AG08396 (cell line): Measurements from ENCODE around the gene SUN1.

Source experiments
- DNase-seq: peaks from one replicate; pipeline ENCODE4 v3.0.0; 2012; ENCODE audit warnings: low spot score, mixed read lengths

Gene SUN1

DNA sequence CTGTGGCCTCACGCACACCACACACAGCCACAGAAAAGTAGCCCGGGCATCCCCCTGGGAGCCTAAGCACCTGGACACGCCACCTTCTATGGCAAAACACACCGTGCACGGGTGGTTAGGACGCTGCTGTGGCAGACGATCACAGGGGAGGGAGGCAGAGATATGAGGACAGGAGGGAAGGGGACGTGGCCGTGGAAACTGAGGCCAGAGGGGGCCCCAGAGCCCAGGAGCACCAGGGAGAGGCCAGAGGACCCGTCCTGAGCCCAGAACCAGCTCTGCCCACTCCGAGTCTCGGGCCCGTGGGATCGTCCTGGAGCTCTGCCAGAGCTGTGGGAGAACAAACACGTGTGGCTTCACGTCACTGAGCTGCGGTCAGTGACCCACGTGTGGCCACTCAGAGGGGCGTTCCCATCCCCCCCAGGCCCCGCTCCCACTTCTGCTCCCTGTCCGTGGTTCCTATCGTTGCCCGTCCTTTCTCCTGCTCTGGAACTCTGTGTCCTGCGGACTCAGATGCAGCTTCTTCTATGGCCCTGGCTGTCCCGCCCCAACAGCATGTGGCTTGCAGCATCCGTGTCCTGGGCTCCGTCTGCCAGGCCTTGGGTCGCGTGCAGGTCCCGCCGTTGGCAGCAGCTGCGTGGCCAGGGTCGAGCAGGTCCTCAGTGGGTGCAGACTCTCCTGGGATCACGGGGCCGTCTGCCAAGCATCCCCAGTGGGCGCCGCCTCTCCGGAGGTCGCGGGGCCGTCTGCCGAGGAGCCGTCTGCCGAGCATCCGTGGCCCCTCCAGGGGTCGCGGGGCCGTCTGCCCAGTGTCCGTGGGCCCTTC, 75.1 kb downstream of the SUN1 start:
- no peak for DNase-seq

DNA sequence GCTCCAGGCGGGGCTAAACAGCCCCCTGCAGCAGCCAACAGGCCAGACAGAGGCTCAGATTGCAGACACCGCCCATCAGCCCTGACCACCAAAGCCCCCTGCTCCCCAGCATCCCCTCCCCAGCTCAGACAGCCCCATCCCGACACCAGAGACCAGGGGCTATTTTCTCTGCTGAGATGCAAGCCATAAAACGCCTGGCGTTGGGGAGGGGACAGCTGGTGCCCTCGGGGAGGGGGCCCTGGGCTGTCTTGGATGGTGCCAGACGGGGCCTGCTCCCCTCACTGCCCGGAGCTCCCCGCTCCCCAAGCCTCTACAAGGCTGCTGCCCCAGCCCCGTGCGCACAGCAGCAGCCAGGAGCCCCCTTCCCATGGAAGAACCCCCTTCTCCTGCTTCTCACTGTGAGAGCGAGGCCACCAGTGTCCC, 75.9 kb downstream of the SUN1 start:
- no peak for DNase-seq

DNA sequence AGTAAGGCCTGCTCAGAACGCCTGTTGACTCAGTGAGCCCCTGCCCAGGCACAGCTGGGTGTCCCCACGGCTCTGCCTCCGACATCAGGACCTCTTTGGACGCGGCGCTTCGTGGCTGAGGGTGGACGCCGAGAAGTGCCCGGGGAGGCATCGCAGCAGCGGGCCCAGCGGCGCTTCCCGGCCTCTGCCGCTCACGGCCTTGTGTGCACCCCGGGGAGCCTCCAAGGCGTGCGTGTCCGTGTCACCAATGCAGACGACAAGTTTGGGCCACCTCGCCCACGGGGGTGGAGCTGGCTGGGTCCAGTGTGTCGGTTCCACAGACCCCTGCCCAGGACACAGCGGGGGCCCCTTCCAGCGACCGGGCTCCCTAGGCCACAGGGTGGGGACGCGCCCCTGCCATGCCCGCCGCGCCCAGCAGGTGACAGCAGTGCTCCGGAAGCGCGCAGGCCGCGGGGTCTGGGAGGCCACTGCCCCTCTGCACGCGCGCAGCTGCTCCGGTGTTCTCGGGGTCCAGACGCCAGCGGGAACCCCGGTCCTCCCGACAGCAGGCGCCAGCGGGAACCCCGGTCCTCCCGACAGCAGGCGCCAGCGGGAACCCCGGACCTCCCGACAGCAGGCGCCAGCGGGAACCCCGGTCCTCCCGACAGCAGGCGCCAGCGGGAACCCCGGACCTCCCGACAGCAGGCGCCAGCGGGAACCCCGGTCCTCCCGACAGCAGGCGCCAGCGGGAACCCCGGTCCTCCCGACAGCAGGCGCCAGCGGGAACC, 76.5 kb downstream of the SUN1 start:
- DNase-seq, result peak; percentile 89

DNA sequence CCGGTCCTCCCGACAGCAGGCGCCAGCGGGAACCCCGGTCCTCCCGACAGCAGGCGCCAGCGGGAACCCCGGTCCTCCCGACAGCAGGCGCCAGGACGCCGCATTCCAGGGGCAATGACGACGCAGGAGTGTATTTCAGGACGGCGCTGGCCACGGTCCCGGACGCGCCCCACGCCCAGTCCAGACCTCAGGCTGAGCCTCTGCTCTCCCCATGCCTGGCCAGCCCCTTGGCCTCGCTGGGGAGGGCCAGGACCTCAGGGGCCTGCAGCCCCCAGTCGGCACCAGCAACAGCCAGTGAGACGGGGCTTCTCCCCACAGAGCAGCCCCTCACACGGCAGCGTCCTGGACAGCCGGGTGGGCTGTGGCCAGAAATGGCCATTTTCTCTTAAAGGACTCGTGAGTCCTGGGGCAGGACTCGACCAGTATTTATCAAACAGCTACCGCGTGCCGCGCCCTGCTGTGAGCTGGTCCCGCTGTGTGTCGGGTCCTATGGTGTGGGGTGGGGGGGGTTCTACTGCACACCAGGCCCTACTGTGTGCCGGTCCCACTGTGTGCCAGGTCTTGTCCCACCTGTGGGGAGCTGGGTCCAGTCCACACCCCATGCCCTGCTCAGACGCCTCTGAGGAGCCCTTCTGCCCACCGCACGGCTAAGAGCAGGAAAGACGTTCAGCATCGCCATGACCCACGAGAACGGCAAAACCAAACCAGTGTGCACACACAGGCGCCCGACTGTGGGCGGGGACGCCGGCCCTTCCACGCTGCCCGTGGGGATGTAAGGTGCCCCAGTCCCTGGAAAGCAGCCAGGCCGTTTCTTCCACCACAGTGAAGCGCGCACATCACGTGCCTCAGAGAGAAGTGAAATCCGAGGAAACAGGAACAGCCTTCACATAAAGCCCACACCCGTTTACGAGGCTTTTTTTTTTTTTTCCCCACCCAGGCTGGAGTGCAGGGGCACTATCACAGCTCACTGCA, 77.4 kb downstream of the SUN1 start:
- DNase-seq, result peak; percentile 90

DNA sequence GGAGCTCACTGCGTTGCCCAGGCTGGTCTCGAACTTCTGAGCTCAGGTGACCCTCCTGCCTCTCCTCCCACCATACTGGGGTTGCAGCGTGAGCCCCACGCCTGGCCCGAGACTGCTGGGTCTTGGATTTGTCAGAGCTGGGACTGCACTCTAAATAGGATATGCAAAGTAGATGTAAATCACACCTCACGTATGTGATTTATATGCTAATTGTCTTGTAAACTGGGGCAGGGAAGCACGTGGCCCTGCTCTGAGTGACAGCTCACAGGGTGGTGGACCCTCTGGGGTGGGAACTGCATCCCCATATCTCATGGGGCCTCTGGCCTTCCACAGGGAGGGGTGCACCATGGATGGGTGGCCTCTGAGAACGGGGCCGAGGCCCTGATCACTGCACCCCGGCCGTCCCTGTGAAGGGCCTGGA, 78.2 kb downstream of the SUN1 start:
- no peak for DNase-seq

DNA sequence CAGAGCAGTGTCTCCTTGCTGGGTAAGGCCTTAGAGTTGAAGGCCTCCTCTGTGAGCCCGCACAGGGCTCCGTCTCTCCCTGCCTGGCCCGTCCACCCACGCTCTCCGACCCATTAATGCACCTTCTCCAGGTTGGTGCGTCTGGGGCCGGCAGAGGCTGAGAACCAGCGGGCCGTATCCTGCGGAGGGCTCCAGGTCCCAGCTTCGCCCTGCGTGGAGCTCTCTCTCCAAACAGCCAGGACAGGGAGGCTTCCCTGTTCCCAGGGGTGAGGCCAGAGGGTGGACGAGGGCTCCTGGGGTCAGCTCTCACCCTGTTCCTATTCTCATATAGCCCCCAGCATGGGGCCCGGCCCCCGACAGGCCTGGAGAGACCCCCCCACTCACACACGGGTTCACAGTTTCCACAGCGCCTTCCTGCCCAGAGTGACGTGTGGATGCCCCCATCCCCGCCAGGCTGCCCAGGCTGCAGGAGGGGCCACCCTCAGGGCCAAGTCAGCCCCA, 78.7 kb downstream of the SUN1 start:
- DNase-seq, result no peak

DNA sequence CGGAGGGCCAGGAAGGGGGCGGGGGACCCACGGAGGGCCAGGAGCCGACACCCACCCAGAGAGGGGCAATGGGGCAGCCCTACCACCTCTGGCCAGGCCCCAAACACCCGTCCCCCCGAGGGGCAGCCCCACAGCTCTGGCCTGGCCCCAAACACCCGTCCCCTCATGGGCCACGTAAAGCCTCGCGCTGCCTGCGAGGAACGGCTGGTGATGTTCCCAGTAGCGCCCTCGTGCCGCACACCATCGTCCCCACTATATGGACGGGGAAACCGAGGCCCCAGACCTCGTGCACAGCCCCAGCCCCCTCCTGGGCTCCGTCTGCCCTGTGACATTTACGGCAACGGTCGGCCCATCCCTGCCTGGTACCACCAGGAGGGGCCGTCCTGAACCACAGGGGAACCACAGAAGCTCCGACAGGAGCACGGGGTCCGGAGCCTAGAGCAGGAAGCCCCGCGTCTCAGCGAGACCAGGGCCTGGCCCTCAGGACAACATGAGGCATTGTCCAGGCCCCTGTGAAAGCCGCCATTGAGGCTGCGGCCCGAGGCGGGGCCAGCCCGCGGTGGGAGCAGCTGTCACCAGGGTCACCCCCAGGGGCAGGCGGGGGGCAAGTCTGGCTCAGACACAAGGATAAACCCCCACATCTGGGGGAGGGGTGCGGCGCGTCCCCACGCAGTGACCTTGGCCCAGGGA, 79.7 kb downstream of the SUN1 start:
- no peak for DNase-seq

DNA sequence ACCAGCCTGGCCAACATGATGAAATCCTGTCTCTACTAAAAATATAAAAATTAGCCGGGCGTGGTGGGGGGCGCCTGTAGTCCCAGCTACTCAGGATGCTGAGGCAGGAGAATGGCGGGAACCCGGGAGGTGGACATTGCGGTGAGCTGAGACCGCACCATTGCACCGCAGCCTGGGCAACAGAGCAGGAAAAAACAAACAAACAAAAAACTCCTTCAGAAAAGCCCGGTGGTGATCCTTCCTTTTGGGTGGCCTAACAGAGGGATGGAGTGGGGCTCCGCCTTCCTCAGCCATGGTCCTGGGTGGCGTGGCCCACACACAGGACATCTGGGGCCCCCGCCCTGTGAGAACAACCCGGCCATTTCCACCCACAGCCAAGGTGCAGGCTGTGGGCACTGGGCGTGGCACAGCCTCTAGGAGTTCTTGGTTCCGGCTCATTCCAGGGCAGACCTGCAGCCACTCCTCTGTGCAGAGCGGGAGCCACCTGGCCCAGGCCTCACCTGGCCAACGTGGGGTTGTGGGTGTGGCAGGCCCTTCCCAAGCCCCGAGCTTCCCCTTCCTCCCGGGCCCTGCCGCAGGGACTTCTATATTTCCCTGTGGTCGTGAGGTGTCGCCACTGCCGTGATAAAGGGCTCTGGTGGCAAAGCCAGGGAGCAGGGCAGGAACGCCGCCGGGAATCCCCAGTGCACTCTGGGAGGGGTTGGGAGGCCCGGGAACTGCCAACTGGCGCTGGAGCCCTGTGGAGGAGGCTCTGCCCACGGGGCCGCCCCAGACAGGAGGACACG, 81.7 kb downstream of the SUN1 start:
- DNase-seq, result no peak

DNA sequence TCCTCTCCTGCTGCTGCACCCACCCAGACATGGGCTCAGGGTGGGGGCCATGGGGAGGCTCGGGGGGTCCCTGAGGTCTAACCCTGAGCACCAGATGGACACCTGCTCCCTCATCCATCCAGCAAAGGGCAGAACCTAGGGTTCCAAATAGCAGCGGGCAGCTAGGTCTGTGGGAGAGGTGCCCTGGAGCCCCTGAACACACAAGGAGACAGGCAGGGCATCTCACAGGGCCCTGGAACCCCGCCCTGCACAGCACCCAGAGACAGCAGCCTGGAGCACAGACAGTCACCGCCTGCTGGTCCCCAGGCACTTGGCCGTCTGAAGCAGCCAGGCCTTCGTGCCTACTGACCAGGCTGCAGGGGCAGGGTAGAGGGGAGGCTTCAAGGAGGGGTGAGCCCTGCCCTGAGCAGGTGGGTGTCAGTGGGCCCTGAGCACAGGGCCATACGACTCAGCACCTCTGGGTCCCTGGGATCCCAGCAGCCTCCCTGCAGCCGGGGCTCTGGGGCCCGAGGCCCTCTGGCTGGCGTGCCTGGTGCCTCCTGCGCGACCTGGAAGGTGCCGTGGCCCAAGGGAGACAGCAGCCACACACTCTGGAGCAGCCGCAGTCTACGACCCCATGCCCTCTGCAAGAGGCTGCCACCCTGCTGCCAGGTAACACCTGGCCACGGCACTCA, 82.4 kb downstream of the SUN1 start:
- no peak for DNase-seq

DNA sequence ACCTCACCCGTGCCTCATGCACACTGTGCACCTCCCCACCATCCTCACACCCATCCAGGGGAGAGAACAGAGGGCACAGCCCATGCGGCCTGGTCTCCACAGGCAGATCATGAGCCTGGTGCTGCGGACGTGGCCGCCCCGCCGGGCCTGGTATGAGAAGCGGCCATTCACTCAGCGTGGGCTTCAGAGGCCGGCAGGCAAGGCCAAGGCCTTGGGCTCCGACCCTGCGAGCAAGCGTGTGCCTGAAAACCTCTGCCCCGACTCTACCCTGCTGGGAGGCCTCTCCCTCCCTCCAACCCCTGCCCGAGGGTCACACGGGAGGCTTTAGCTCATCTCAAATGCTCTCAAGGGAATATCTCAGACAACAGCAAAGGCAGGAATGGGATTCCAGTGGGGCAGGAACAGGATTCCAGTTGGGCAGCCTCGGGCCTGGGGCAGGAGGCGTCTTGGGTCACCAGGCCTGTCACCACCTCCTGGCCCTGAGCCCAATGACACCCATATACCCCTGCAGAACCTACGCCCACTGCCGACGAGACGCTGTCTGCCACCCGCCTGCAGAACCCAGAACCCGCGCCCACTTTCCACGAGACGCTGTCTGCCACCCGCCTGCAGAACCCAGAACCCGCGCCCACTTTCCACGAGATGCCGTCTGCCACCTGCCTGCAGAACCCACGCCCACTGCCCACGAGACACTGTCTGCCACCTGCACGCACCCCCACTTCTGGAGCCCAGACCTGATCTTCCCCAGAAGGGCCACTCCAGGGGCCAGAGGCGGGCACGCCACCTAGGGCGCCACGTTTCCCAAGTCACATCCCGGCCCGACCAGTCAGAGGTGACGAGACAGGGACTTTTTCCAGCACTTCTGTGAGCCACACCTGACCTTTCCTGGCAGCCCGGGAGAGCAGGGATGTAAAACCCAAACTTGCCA, 83.3 kb downstream of the SUN1 start:
- DNase-seq, result no peak

DNA sequence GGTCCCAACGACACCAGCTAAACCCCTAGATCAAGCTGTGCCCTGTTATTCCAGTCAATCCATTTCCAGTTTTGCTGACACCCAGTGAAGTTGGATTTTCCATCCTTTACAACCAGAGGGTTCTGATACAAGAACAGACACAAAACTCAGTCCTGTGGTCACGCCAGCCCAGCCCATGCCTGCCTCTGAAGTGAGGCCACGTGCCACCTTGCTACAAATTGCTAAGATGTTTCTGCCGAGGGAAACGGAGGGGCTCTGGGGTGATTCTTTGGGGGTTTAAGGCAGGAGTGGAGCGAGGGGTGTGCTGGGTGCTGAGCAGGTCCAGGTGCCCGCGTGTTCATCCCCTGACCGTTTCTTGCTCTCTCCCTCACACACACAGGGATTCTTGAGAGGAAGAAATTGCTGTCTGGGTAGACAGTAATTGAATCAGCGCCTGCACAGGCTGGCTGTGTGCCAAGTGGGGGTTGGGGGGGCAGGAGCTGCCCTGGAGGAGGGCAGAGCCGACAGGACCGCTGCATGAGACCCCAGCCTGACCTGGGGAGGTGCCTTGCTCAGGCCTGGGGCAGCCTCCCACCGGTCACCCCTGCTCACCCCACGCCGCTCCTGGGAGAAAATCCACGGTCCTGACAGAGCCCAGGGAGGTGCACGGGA, 84.1 kb downstream of the SUN1 start:
- DNase-seq, result peak; percentile 53

DNA sequence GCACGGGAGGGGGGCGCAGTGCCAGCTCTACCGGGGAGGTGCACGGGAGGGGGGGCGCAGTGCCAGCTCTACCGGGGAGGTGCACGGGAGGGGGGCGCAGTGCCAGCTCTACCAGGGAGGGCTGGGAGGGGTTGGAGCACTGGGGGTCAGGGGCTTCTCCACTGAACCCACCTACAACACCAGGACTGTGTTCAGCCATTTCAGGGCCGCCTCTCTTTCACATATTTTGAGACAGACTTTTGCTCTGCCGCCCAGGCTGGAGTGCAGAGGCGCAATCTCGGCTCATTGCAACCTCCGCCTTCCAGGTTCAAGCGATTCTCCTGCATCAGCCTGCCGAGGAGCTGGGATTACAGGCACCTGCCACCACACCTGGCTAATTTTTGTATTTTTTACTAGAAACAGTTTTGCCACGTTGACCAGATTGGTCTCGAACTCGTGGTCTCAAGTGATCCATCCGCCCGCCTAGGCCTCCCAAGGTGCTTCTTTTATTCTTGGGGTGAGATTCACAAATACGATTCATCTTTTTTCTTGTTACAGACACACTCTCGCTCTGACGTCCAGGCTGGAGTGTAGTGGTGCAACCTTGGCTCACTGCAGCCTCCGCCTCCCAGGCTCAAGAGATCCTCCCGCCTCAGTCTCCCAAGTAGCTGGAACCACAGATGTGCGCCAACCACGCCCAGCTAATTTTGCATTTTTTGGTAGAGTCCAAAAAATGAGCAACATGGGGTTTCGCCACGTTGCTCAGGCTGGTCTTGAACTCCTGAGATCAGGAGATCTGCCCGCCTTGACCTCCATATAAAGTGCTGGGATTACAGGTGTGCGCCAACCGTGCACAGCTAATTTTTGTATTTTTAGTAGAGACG, 85.2 kb downstream of the SUN1 start:
- DNase-seq, result no peak

DNA sequence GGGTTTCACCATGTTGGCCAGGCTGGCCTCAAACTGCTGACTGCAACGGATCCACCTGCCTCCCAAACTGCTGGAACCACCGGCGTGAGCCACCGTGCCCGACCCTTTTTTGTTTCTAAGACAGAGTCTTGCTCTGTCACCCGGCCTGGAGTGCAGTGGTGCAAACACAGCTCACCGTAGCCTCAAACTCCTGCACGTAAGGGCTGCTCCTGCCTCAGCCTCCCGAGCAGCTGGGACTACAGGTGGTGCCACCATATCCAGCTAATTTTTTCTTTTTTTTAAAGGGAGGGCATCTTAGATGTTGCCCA, 85.8 kb downstream of the SUN1 start:
- DNase-seq, result no peak

DNA sequence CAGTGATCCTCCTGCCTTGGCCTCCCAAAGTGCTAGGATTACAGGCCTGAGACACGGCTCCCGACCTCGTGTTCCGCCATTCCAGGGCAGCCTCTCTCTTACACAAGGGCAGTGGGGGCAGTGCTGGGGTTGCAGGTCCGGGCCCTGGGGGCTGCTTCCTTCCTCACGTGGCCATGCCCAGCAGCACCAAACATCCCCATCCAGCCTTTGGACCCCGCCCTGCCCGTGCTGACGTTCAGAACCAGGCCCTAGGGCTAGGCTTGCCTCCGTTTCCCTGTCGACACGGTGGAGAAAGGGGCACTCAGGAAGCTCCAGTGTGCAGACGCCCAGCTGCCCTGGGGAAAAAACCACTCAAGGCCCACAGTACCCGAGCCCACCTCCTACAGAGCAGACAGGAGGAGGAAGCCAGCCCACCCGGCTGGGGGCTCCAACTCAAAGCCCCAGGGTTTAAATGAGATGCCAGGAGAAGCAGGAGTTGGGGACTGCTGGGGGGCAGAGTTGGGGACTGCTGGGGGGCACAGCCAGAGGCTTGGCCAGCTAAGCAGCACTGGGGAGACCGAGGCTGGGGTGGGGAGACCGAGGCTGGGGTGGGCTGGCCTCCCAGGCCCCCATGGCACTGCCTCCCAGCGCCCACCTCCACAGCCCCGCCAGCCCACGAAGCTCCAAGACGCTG, 86.3 kb downstream of the SUN1 start:
- DNase-seq, result no peak

DNA sequence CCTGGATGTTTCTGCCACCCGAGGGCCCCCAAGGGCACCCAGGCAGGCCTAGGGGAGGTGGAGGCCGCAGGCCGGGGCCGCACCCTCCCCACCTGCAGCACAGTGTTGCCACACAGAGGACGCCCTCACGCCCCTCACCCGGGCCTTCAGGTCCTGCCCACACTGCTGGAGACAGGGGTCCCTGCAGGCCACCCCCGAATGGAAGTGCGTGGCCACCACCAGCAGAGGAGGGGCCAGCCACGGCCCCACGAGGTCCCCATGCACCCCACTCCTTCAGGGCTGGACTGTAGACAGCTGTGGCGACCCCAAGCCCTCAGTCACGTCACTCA, 86.8 kb downstream of the SUN1 start:
- DNase-seq, result no peak

DNA sequence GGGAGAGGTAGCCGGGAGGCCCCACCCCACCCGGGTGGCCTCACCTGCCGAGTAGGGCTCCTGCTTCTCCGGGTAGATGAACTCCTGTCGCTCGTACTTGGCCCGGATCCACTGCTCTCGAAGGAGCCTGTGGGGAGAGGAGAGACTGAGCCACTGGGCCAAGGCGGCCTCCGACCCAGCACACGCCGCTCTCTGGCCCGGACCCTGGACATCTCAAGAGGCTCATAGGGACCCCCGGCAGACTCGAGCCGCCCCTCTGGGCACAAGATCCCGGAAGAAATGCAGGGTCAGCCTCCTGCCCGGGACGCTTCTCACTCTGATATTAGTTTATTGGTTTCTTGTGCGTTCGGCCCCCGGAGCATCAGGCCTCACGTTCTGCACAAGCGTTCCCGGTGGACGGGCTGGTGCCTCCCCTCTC, 87.7 kb downstream of the SUN1 start:
- DNase-seq, result no peak
